ENCODE data around the gene MFAP3L.

MFAP3L gene

DNA sequence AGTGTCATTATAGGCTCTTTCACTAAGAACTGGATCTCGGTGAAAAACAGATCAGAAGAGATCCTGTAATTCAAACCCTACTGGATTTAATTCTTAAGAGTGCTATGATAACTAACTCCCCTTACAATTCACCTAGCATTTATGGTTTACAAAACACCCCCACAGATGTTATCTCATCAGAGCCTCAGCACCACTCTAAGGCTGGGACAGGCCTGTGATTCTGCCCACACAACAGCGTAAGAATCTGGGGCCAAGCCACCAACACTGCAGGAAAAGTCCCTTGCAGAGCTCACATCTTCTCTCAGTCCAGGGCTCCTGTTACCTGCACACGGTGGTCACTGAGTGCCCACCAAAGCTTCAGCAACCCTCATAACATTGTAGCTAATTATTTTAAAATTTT is 8.9 kb downstream of the MFAP3L start:
- DNase-seq = no peak

DNA sequence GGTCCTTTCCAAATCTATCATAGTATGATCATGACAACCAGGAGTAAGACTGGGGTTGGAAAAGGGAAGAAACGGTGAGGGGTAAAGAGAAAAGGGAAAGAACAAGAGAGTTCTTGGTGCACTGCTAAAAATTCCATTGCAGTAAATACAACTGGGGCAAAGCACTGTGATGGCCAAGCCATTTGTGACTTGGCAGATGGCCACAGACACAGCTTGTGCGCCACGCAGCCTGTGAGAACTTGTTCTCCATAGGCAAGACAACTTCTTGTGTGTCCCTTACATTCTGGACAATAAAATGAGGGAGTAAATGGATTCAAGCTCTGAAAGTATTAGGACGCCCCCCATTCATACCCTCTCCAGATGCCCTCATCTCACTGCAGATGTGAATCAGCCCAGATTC is 10.9 kb downstream of the MFAP3L start:
- DNase-seq = no peak

DNA sequence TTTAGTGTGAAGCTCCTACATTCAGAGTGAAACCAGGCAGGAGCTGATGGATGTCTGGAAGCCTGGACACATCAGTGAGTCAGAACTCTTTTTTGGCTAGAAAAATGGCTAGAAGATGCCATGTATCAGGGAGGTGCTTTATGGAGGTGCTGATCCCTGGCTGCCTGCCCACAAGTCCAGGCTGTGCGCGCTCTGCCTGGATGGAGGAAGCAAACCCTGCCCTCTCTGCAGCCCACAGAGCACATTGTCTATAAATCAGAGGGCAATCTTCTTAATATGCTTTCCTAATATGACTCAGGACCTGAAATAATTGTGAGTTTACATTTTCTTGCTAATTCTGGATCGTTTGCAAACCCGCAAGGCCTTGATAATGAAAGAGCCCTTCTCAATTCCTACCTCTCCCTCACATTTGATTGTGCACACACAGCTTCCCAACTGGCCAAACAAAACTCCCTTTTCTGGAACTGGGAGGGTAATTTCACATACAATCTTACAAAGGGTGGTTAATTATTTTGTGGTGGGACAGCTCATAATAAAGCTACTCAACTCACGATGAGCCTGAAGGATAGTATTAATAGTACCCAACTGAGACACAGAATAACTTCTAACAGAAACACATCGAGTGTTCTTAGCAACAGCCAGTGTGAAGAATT is 11.7 kb downstream of the MFAP3L start:
- DNase-seq = no peak

- no peak for DNase-seq
Measured at GRCh38 chr4:170012629-170012958, 13.6 kb downstream of the MFAP3L start.

DNA sequence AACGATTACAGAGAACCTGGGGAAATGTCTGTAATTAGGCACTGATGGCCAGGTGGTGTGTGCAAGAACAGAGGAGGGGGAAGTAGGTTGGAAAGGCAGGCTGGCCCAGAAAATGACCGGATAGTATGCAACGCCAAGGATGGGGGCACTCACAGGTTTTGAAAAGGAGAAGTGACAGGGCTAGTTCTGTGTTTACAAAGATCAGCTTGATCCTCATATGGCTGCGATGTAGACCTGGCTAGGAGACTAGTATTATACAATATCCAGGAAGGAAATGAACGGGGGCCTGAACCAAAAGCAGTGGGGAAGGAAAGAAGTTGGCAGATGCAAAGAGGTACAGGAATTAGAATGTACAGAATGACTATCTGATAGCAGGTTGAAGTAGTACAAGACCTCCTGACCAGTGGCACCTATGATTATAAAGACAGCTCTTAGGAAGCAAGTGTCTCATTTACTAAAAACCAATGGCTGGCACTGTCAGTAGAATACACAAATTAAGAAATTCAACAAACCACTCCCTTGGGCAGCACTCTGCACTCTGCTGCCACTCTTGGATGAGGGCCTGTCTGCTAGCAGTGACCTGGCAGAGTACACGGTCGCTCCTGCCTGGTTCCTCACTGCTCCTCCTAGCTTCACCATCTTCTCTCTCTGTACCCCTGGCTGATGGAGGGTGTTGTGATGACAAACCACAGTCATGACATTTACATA is 14.1 kb downstream of the MFAP3L start:
- no peak for DNase-seq

GRCh38 chr4:170009291-170009690 is 16.9 kb downstream of the MFAP3L start:
- DNase-seq = no peak

DNA sequence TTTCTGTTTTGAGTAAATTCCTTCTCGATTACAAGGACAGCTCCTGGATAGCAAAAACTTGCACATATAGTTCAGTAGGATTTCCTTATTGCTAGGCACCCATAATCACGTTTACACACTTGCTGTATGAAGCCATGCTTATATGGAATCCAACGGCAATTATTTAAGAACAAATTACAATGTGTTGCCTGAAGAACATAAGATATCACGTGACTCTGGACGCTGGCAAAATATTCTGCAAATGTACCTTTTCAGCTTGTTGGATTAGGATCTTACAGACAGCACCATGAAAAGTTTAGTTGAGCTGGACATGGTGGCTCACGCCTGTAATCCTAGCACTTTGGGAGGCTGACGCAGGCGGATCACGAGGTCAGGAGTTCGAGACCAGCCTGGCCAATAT is 17.4 kb downstream of the MFAP3L start:
- no peak for DNase-seq

DNA sequence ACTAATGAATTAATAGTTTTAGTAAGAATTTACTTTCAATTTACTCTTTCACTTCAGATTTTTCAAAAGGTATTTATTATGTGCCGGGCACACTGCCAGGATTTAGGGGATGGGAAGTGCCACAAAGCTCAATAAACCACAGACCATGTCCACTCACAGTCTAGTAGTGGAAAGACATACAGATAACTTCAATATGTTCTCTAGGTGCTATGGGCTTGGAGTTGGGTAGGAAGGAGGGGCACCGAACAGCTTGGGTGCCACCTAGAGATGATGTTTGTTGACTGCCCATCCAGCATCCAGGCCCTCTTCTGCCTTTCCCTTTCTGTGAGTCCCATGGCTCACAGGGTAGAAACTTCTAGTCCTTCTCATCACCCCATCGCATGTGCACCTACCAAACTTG is 17.8 kb downstream of the MFAP3L start:
- peak in 1 of 4 experiments; percentile 6 for DNase-seq

GRCh38 chr4:170007113-170007512 is 19.1 kb downstream of the MFAP3L start:
- DNase-seq = no peak

DNA sequence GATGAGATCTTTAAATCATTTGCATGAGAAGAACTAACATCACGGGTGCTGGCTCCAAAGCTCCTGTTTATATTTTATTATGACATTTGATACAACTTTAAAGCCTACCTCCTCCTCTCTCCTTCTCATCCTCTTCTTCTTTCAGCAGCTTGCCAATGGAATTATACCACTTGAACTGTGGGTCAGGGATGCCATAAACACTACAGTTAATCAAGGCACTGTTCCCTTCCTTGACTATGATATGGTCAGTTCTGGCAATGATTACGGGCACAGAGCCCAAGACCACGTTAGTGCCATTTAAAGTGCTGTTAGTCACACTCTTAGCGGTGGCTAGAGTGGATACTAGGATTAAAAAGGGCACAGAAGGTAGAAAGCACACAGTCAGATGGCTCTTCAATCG is 20.7 kb downstream of the MFAP3L start:
- DNase-seq = no peak

GRCh38 chr4:170004651-170005295 is 21.4 kb downstream of the MFAP3L start:
- DNase-seq = no peak

GRCh38 chr4:170003071-170004070 is 22.8 kb downstream of the MFAP3L start:
- DNase-seq = peak in 3 of 4 experiments; percentile 6 to 17 (median 7)

DNA sequence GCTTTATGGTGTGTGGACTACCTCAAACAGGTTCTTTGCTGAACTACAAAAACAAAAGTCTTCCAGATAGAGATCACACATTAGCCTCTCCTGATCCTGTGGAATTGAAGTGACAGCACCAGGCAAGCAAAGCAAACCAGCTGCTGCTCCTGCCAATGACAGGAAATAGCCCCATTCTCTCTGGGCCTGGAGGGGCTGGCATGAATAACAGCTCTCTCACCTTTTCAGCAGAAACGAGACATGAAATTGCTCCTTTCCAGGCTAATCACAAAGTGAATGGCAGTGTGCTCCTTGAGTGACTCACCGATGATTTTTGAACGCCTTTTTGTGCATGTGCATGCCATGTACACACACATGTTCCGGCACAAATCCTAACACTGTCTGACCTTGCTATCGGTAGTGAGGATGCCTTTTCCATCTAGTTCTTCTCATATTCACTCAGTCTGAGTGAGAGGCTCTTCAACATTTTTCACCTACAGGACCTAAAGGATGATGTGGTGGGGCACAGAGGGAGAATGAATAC is 24.4 kb downstream of the MFAP3L start:
- no peak for DNase-seq

DNA sequence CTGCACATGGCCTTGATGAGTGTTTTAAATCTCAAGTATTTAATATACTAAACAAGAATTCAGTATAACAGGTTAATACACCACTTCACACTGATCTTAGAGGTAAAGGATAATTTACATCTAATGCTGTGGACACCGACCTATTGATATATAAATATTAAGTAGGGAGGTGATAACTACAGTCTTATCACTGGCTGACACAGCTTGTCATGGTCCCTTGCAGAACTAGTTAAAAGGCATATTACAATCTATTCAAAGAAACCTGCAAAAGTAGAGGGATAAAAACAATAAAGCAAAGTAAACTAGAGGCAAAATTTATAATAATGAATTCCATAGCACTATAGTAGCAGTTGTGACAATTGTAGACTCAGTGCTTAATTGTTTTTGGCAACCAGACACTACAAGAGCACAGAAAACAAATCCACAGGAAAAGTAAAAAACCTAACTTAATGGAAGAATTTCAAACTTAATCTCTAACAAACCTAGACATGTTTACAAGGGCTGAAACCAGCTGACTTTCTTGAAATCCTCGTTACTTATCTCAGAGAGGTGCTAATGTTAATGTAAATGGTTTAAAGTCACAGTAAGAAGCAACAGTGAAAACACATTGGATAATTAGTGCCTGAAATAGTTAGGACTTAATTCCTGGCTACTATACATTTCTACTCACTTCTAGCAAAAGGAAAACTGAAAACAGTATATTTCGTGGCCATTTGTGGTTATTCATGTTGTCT is 25.0 kb downstream of the MFAP3L start:
- no peak for DNase-seq

DNA sequence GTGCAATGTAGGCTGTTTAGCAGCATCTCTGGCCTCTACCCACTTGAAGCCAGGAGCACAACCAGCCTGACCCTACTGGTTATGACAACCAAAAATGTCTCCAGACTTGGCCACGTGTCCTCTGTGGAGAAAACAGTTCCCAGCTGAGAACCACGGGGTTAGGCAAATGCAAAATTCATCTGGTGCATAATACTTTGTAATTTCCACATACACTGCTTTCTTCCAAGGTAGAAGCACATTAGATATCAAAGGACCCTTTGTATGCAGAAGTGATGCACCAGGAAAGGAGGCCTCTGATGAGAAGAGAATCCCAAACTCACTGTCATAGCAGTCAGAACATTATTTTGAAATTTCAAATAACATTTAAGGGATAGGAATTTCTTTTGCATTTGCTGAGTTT is 26.3 kb downstream of the MFAP3L start:
- DNase-seq = no peak

DNA sequence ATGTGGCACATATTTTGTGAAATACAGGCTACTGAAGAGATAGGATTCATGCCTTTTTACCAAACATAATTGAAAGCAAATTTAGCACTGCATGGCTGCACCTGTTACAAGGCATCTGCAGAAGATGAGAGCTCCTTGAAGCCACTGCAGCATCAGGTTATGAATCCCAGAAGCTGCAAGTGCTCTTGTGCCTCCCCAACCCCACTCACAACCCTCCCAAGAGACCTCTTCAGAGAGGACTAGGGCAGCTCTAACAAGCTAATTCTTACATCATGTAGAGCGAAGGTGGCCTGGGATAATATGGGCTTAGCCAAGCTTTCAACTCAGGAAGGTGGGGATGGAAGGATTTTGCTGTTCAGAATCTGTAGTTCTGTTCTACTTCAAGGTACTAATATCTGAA is 27.2 kb downstream of the MFAP3L start:
- no peak for DNase-seq

DNA sequence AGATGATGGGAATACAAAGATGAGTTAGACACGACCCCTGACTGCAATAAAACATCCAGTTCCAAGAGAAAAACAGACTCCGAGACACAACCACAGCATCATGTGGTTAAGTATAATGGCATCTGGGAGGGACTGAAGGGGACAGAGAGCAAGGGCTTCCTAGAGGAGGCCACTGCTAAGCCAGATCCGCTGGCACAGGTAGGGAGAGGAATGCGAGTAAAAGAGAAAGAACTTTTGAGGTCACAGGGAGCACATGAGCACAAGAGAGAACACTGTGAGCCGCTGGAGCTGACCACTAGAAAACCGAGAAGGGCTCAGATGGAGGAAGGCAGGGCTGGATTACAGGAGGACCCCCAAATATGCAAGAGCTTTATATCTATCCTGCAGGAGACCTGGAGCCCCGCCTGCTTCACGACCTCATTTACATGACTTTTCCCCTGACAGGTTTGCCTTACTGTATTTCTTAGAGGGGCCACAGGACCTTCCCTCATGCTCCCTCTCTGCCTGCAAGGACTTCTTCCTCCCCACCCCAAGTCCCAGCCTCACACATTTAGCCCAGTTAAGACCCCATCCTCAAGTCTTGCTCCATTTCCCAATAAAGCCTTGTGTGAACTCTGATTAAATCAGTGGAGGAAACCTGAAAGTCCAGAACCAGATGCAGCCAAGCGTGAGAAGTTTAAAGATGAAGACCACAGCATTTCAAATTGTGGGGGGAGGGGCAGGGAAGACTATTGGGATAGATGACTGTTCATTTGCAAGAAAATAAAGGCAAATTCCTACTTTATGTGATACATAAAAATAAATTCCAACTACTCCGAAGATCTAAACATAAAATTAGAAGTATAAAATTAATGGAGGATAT is 29.6 kb downstream of the MFAP3L start:
- DNase-seq = no peak

GRCh38 chr4:169993531-169993930 is 32.7 kb downstream of the MFAP3L start:
- no peak for DNase-seq

GRCh38 chr4:169988252-169988651 is 37.9 kb downstream of the MFAP3L start:
- no peak for DNase-seq

- DNase-seq = no peak
Measured at GRCh38 chr4:169987327-169988228, 38.6 kb downstream of the MFAP3L start.
